Measurements from ENCODE around the gene KLK14.

Gene KLK14

GRCh38 chr19:51083181-51083580 lies 494 bp upstream of the KLK14 start:
- no peak for DNase-seq

- no peak for DNase-seq
Measured at GRCh38 chr19:51081476-51081875, 1.2 kb downstream of the KLK14 start.

DNA sequence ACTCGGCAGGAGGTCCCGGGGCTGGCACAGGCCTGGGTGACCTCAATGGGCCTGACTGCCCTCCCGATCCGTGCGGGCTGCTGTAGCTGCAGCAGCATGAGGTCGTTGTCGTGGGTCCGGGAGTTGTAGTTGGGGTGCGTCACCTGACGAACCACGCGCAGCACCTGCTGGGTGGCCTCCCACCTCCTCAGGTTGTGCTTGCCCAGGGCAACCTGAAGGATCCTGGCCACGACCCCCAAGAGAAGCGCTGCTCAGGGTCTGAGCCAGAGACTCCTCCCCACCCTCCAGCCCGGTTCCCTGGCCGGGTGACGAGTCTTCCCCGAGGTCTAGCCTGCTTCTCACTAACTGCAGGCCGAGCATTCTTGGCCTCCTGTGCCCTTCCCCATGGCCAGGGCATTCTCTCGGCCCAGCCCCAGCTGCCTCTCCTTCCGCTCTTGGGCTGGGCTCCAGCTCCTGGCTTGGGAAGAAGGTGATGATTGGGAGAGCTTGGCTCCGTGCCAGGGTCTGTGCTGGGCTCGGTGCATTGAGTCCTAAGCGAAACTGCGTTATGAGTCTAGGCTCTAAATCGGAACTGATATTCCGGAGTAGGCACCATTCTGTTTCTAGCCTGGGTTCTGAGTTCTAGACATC lies 3.1 kb downstream of the KLK14 start:
- no peak for DNase-seq

DNA sequence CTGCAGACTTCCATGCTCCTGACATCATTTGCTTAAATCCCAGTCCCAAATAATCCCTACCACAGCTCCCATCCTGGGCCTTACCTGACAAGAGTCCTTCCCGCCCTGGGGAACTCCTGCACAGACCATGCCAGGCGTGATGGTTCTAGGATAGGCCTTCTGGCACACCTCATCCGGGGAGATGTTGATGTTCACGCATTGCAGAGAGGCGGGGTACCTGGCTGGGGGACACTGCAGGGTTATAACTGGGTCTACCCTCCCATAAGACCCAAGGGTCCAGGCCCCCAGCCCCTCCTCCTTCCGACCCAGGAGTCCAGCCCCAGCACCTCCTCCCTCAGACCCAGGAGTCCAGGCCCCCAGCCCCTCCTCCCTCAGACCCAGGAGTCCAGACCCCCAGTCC lies 4.0 kb downstream of the KLK14 start:
- no peak for DNase-seq

DNA sequence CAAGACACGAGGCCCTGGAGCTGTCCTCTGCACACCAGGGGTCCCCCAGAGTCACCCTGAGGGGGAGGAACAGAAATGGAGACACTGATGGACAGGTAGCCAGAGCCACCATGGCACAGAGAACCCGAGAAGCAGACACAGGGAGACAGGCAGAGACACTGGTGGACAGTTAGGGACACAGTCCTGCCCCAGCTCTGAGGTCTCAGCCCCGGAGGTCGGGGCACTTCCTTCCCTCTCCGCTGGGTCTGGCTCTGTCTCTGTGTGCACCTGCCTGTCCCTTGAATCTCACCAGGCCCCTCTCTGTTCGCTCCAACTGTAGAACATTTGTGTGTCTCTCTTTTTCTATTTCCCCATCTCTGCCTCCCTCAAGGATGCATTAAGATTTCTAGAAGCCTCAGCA lies 4.6 kb downstream of the KLK14 start:
- DNase-seq = no peak

DNA sequence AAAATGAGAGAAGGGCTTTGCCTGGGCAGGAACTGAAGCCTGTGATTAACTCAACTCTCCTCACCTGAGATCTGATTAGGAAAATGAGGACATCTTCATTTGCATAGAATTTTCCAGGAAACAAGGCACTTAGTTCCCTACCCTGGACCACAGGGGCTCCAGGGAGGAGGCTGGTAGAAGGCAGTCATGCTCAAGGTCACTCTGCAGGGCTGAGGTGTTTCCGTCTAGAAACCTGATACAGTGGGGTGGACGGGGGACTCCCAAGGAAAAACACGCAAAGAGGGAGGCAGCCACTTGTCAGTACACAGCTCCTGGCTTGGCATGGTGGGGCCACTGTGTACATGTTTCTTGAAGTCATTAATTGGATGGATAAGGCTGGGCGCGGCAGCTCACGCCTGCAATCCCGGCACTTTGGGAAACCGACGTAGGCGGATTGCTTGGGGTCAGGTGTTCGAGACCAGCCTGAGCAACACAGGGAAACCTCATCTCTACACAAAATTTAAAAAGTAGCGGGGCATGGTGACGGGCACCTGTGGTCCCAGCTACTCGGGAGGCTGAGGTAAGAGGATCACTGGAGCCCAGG lies 6.0 kb downstream of the KLK14 start:
- DNase-seq = no peak

- DNase-seq = no peak
Measured at GRCh38 chr19:51075998-51076397, 6.7 kb downstream of the KLK14 start.

- no peak for DNase-seq
Measured at GRCh38 chr19:51071095-51071405, 11.6 kb downstream of the KLK14 start.

- DNase-seq = no peak
Measured at GRCh38 chr19:51070334-51071094, 12.2 kb downstream of the KLK14 start.

- DNase-seq = no peak
Measured at GRCh38 chr19:51066393-51067186, 16.1 kb downstream of the KLK14 start.

DNA sequence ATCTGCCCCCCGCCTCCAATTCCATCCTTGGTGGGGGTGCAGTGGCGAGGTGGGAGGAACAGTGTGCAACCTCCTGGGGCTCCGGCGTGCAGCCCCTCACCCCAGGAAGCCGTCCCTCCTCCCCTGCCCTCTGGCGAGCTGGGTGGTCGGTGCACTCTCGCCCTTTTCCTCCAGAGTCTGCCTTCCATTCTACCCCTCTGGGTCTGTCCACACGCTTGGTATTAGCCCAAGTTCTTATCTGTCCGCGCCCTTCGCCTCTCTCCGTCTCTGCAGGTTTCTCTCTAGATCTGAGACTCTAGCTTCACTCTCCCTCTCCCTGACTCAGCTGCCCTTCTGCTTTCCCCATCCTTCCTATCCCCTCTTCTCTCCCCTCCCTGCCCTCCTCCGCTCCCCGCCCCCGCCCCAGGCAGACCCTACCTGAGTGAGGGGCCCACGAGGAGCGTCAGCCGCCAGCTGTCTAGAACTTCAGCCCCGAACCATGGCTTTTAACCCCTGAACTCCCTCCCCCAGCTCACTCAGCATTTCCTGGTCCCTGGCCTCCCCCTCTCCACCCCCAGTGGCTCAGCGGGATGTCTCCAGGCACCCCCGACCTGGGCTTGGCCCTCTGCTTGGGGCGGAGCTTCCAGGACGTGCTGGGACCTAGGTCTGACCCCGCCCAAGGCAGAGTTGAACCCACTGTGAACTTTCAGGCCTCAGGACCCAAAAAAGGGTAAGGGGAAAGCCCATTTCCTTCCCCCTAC lies 17.3 kb downstream of the KLK14 start:
- no peak for DNase-seq

GRCh38 chr19:51064534-51065220 lies 18.0 kb downstream of the KLK14 start, which contains the start of gene KLK13:
Gene KLK13, minus strand, starts transcription at chr19:51065092. Its CDS starts 25 bp downstream, at chr19:51065067.
- no peak for DNase-seq

DNA sequence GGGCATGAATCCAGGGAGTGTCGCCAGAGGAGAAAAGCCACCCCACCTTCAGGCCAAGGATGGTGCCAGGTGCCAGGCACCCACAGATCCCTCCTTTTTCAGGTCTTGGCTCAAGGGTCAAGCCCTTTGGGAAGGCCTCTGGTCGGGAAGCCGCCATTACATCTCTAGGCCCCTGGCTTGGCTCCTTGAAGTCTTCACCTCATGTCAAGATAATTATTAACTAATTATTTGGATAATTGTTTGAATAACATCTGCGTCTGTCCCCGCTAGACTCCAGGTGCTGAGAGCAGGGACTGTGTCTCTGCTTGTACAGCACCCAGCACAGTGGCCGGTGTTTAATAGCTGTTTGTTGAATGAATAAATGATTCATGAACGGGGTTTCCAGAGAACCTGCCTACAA lies 19.0 kb downstream of the KLK14 start:
- no peak for DNase-seq

DNA sequence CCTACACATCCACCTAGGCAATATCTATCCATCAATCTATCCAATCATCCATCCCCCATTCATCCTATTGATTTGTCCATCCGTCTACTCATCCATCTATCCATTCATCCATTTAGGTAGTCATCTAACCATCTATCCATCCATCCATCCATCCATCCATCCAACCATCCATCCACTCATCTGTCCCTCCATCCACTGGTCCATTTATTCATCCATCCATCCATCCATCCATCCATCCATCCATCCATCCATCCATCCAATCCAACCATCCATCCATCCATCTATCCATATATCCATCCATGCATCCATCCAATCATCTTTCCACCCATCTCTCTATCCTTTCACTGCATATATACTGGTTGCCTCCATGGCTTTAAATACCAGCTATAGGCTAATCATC lies 21.7 kb downstream of the KLK14 start:
- DNase-seq = no peak

GRCh38 chr19:51060336-51060735 lies 22.4 kb downstream of the KLK14 start:
- DNase-seq = no peak

DNA sequence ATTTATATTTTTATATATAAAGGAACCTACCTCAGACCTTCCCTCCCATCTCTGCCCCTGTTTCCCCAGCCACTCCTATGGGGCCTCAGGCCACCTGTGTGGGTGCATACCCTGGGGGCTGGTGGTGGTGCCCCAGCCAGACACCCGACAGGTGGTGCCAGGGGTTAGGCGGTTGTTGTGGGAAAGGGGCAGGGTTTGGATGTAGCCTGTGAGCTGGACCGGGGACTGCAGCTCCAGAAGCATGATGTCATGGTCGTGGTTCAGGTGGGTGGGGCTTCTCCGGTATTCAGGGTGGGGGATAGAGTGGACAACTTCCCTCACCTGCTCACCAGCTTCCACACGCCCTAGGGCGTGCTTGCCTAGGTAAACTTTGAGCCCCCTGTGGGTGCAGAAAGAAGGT lies 23.0 kb downstream of the KLK14 start:
- DNase-seq = no peak

DNA sequence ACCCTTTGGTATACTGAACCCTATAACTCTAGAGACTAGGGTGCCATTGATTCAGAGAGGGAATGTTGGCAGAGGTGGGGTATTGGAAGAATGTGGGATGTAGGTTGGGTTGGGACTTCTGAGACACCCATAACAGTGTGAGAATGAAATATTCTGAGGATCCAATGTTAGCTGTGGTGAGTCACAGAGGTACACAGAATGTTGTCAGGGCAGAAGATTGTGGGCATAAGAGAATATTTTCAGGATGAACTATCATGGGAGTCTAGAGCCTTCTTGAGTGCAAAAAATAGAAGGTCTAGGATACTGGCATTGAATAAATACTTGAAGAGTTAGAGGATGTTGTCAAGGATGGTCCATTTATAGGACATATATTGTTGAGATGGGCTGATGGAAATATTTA lies 26.8 kb downstream of the KLK14 start:
- DNase-seq = no peak

DNA sequence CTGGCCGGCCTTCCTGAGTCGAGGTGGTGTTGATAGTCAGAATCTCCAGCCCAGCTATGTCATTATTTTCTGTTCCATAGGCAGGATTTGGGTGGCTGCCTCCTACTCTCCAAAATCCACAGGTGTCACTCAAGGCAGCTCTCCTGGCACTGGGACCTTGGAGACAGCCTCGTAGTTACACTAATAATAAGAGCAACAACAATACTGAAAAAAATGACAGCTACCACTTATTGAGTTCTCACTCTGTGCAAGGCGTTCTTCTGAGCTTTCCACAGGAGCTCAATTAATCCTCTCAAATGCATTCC lies 35.7 kb downstream of the KLK14 start:
- DNase-seq = no peak

DNA sequence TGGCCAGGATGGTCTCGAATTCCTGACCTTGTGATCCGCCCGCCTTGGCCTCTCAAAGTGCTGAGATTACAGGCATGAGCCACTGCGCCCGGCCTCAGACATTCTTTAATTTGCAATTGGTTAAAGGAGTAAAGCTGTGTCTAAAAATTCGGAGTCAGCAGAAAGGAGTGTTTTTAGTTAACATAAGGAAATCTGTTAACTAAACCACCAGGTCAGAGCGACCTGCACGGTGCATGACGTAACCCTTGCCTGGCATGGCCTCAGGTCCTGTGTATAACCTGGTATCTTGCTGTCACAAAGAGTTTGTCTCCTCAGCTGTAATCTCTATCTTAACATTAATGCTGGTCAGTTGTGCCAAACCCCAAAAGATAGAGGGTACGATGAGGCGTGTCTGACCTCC lies 38.4 kb downstream of the KLK14 start:
- no peak for DNase-seq

GRCh38 chr19:51043497-51043896 lies 39.2 kb downstream of the KLK14 start:
- DNase-seq = no peak

- DNase-seq = no peak
Measured at GRCh38 chr19:51040151-51040550, 42.5 kb downstream of the KLK14 start.

DNA sequence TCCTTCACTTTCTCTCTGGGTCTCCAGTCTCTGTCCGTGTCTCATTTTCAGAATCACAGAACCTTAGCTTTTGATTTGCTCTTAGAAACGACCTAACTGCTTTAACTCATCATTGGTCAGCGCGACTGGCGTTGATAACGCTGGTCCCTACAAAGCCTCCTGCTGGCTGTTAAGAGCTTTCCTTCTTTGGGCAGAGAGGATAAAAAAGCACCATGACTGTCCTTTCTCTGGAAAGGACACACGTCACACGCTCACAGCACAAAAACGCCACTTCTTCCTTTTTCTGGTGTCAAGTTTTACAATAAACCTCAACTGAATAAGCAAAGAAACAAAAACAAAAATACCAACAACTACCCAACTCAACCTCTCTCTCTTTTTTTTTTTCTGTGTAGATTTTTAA lies 46.2 kb downstream of the KLK14 start:
- no peak for DNase-seq

DNA sequence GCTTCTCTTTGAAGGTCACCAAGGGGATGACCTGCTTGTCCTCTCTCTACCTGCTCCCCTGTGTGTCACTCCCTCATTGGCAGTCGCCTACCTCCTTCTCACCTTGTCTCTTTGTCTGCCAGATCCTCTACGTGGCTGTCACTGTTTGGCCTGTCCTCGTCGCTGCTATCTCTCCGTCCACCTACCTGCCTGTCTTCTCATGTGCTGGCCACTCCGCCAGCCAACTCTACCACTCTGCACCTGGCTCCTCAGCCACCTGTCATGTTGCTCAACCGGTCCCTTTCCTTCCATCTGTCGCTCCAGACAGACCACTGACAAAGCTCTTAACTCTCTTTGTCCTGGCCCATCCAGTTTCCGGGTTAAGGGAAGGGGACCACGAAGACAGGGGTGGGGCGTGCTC lies 48.0 kb downstream of the KLK14 start, which contains the start of gene KLK12:
Gene KLK12 (minus strand): TSS at position 299 of the 400 bp plus-strand sequence. CDS start 381 bp downstream, outside the sequence.
- DNase-seq = no peak

Data from stimulated activated naive CD4-positive, alpha-beta T cell treated with Interleukin-2 at 50 U/mL for 16 hours (primary cell).